Sigmoid colon (tissue), 7 donors: ENCODE measurements around the gene FADS3. TPM values are rescaled to one million over a fixed set of nuclear protein-coding genes. Genes with fewer than 3 reads are reported as not detected.

Experiments used
- DNase-seq: peaks from one replicate; pipeline ENCODE4 v3.0.0-alpha.2; 2019
- H3K27ac ChIP-seq, 4 donors: fragments of 200-600 bp; sonication (generic); one replicate each; pipeline ENCODE4 v1.5.1; 2016 to 2019; ENCODE audit warnings: mild to moderate bottlenecking in 1 of 4
- H3K27me3 ChIP-seq, 3 donors: fragments of 200-600 bp; sonication (generic); one replicate each; pipeline ENCODE4 v1.5.1; 2019; ENCODE audit warnings: mild to moderate bottlenecking in 1 of 3
- H3K36me3 ChIP-seq, 4 donors: fragments of 200-600 bp; sonication (generic); one replicate each; pipeline ENCODE4 v1.5.1; 2016 to 2019
- H3K4me1 ChIP-seq, 4 donors: fragments of 200-600 bp; sonication (generic); one replicate each; pipeline ENCODE4 v1.5.1; 2017 to 2019
- H3K4me3 ChIP-seq, 4 donors: fragments of 200-600 bp; sonication (generic); one replicate each; pipeline ENCODE4 v1.5.1; 2017 to 2019; ENCODE audit warnings: mild to moderate bottlenecking in 2 of 4, moderate library complexity in 1 of 4
- H3K9me3 ChIP-seq, 4 donors: fragments of 200-600 bp in 3 of 4; sonication (generic) in 3 of 4; one replicate each; pipeline versions ENCODE4 v1.5.1 to v1.6.1; 2013 to 2019
- EP300 ChIP-seq, 4 donors: sonication (generic); formaldehyde crosslinking; IDR thresholded peaks; one replicate each; pipeline ENCODE4 v1.6.1; 2017; ENCODE audit warnings: antibody characterized with exemption in 4 of 4
- POLR2A ChIP-seq, 2 donors: fragments of 450-650 bp; IDR thresholded peaks; one replicate each; pipeline ENCODE4 v1.6.1; 2016; ENCODE audit warnings: antibody characterized with exemption in 2 of 2, mild to moderate bottlenecking in 2 of 2, moderate library complexity in 2 of 2
- POLR2AphosphoS5 ChIP-seq, 4 donors: sonication (generic); formaldehyde crosslinking; IDR thresholded peaks; one replicate each; pipeline ENCODE4 v1.6.1; 2017; ENCODE audit warnings: antibody characterized with exemption in 4 of 4
- WGBS, 2 donors: extraction: QIAGEN DNeasy Blood & Tissue Kit; methylation state at CpG; one replicate each; pipeline ENCODE4 v1.1.7; 2013; 5-methylcytosine and 5-hydroxymethylcytosine counted together
- intact Hi-C: fragments of 100-400 bp; cut with DNase I; formaldehyde crosslinking; loops from one replicate; pipeline ENCODE4 v1.15.1; 2023
- polyA plus RNA-seq, 3 donors: library from polyadenylated mRNA; stranded (reverse); fragments of 200-250 nt; gene quantifications; one replicate each; pipeline ENCODE4 v1.2.3, GENCODE V29; 2013
- total RNA-seq, 4 donors: library from RNA; depleted of rRNA; stranded (reverse); fragments of >200 nt; gene quantifications; one replicate each; pipeline ENCODE4 v1.1.0, GENCODE V29; 2016
- TF ChIP-seq, protein P1 (sequence below), 4 experiments: fragments of 450-650 bp in 3 of 4; fragments of 200-600 bp in 1 of 4; IDR thresholded peaks; one replicate each; pipeline ENCODE4 v1.5.1; 2016 to 2019; ENCODE audit warnings: antibody characterized with exemption in 4 of 4, mild to moderate bottlenecking in 3 of 4, moderate library complexity in 2 of 4
- donor health status: healthy with polysubstance abuse.
- donor health status: Bipolar disorder and iron deficiency.
- donor health status: healthy.

The FADS3 gene
- total and polyA plus RNA-seq, 7 donors, result 1.4 to 57.9 (median 21.5) TPM

DNA sequence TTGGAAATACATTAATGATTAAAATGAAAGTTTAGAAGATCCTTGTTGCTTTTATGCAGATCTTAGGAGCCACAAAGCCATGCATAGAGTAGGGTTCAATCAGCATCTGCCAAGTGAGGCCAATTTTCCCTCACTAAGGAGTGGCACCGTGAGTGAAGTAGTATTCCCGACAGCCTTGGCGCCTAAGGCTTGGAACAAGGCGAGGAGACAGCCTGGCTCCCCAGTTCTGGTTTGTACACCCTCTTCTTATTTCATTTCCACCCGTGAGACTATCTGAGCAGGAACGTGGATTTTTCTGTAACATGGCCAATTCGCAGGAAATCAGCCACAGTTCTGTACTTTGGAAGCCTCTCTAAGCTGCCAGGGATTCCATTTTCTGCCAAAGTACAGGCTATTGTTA, 40.7 kb downstream of the FADS3 start:
- no peaks in the 10 kb centered on the region for H3K9me3 ChIP-seq
- H3K4me1 ChIP-seq, result peaks cover 0 to 7% (median 0%) of the 10 kb centered on the region in 4 donors
- peak overlapping the region in 1 of 4 donors; percentile 8 for H3K27ac ChIP-seq
- DNase-seq, result no peak
- peaks cover 0 to 69% (median 10%) of the 10 kb centered on the region in 4 donors for H3K36me3 ChIP-seq
- TF ChIP-seq, protein P1, sequence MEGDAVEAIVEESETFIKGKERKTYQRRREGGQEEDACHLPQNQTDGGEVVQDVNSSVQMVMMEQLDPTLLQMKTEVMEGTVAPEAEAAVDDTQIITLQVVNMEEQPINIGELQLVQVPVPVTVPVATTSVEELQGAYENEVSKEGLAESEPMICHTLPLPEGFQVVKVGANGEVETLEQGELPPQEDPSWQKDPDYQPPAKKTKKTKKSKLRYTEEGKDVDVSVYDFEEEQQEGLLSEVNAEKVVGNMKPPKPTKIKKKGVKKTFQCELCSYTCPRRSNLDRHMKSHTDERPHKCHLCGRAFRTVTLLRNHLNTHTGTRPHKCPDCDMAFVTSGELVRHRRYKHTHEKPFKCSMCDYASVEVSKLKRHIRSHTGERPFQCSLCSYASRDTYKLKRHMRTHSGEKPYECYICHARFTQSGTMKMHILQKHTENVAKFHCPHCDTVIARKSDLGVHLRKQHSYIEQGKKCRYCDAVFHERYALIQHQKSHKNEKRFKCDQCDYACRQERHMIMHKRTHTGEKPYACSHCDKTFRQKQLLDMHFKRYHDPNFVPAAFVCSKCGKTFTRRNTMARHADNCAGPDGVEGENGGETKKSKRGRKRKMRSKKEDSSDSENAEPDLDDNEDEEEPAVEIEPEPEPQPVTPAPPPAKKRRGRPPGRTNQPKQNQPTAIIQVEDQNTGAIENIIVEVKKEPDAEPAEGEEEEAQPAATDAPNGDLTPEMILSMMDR (IDR thresholded peaks at IDR 0.05), result no peak
- TF ChIP-seq POLR2A (IDR thresholded peaks at IDR 0.05) (no peak), POLR2AphosphoS5 (IDR thresholded peaks at IDR 0.05) (no peak), EP300 (IDR thresholded peaks at IDR 0.05) (no peak)
- intact Hi-C loops, result no loop called here
- 56 to 86% methylated on average over 7 of the region's 7 CpGs for WGBS, 2 donors
- H3K4me3 ChIP-seq, result no peak overlapping the region
- H3K27me3 ChIP-seq, result no peaks in the 10 kb centered on the region

- Histone ChIP-seq H3K36me3 (peaks cover 0 to 77% (median 8%) of the 10 kb centered on the region in 4 donors), H3K27me3 (no peaks in the 10 kb centered on the region), H3K9me3 (no peaks in the 10 kb centered on the region), H3K4me3 (no peak overlapping the region), H3K27ac (no peak overlapping the region), H3K4me1 (peaks cover 0 to 3% (median 0%) of the 10 kb centered on the region in 4 donors)
- TF ChIP-seq POLR2AphosphoS5 (IDR thresholded peaks at IDR 0.05) (no peak), EP300 (IDR thresholded peaks at IDR 0.05) (no peak), POLR2A (IDR thresholded peaks at IDR 0.05) (no peak)
- TF ChIP-seq, protein P1 (IDR thresholded peaks at IDR 0.05), result no peak
- intact Hi-C loops, result no loop called here
- DNase-seq, result no peak
- 92 to 96% methylated on average over 9 of the region's 9 CpGs for WGBS, 2 donors
Measured at GRCh38 chr11:61848631-61849030, 42.7 kb downstream of the FADS3 start.

GRCh38 chr11:61847914-61848581, 43.3 kb downstream of the FADS3 start:
- Histone ChIP-seq H3K4me1 (no peaks in the 10 kb centered on the region), H3K9me3 (no peaks in the 10 kb centered on the region), H3K27me3 (no peaks in the 10 kb centered on the region), H3K36me3 (peaks cover 0 to 82% (median 8%) of the 10 kb centered on the region in 4 donors), H3K27ac (no peak overlapping the region), H3K4me3 (no peak overlapping the region)
- intact Hi-C loops, result no loop called here
- DNase-seq, result no peak
- TF ChIP-seq POLR2AphosphoS5 (IDR thresholded peaks at IDR 0.05) (no peak), EP300 (IDR thresholded peaks at IDR 0.05) (no peak), POLR2A (IDR thresholded peaks at IDR 0.05) (no peak)
- TF ChIP-seq, protein P1 (IDR thresholded peaks at IDR 0.05), result no peak
- 96% methylated on average over 18 of the region's 18 CpGs for WGBS, 2 donors

DNA sequence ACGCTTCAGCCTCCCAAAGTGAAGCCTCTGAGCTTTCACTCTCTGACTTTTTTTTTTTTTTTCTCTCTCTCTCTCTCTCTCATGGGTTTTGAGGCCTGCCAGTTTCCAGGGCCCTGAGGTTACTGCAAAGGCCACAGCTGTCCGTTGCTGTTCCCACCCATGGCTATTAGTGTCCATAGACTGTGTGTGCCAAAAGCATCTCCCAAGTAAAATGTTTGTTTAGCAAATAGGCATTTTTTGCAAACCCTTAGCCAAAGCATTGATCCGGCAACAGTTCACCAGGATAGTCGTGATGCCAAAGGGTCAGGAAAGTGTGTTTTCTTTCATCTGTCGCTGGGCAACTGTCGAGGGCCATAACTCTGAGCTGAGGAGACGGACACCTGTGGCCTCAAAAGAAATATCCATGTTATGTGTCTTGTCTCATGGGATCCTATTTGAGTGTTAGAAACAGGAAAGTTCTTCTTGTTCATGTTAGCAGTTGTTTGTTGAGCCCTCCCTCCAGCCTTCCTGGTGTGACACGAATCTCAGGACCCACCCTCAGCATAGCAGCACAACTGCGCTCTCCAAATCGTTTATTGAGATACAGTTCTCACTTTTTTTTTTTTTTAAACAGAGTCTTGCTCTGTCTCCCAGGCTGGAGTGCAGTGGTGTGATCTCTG, 44.9 kb downstream of the FADS3 start:
- Histone ChIP-seq H3K27ac (no peak overlapping the region), H3K27me3 (no peaks in the 10 kb centered on the region), H3K4me1 (no peaks in the 10 kb centered on the region), H3K9me3 (no peaks in the 10 kb centered on the region), H3K4me3 (no peak overlapping the region), H3K36me3 (peaks cover 0 to 86% (median 8%) of the 10 kb centered on the region in 4 donors)
- DNase-seq, result no peak
- 84 to 88% methylated on average over 10 of the region's 10 CpGs for WGBS, 2 donors
- intact Hi-C loops, result no loop called here
- TF ChIP-seq POLR2A (IDR thresholded peaks at IDR 0.05), result no peak
- TF ChIP-seq, protein P1 (IDR thresholded peaks at IDR 0.05), result no peak
